Fibroblast of the conjunctiva (primary cell): ENCODE results near the gene TMEM132D.
A peak's percentile ranks its signal among the peaks of the same experiment; 100 is the strongest.

Source experiments
- DNase-seq: peaks from one replicate; pipeline ENCODE4 v3.0.0-alpha.2; 2010; ENCODE audit warnings: low read depth

Gene TMEM132D

GRCh38 chr12:129873111-129873832 lies 30.6 kb downstream of the TMEM132D start:
- no peak for DNase-seq

DNA sequence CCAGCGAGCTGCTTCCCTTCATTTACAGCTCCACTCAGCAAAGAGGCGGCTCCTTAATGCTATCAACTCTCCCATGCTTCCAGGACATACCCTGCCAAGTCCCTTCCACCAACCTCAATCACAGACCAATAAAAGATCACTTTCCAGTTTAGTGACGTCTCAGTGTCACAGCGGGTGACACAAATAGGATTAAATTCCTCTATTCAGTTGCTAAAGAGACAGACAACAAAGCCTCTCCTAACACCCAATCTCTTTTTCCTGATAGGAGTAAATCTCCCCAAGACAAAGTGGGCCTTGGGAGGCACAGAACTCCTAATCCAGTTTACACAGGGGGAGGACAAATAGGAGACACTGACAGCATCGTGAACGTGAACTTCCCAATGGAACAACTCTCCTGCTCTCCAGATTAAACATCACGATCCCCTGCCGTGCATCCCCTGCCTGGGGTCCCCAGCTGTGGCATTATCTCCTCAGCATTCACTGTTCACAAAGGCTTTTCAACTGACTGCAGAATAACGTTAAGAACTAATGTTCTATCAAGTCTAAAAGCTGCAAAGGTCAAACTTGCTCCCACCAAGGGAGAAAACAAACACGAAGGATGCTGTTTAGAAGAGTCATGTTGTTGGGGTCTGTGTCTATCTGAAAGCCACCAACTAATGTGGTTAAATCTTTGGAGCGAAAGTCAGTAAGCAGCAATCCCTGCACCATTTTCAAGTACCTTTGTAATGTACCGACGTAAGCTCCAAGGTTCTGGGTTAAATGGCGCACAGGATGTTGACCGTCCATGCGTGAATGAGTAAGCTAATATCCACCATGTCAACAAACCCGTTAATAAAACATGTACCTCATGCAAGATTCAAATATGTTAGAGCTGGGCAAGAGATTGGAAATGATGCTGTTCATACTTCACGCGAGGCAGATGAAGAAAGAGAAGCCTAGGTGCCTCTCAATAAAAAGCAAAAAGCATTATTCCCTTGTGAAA lies 31.5 kb downstream of the TMEM132D start:
- DNase-seq = no peak

- no peak for DNase-seq
These were observed 33.0 kb downstream of the TMEM132D start for GRCh38 chr12:129870796-129871195.

- no peak for DNase-seq
These were observed 33.7 kb downstream of the TMEM132D start for GRCh38 chr12:129870136-129870535.

GRCh38 chr12:129868575-129868974 lies 35.2 kb downstream of the TMEM132D start:
- DNase-seq = no peak

DNA sequence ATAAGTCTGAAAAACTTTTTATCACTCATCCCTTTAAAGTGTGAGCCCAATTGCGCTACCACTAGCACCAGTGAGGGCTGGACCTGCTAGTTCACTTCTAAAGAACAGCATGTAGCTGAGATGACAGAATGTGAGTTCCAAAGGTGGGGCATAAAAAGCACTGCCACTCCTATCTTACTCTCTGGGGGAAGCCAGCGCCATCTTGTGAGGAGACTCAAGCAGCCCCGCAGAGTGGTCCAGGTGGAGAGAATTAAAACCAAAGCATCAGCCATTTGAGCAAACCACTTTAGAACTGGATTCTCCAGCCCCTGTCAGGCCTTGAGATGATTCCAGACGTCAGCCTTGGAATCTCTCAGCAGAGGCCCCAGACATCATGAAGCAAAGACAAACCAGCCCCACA lies 39.9 kb downstream of the TMEM132D start:
- DNase-seq = no peak

- no peak for DNase-seq
These were observed 41.2 kb downstream of the TMEM132D start for GRCh38 chr12:129862561-129863175.

DNA sequence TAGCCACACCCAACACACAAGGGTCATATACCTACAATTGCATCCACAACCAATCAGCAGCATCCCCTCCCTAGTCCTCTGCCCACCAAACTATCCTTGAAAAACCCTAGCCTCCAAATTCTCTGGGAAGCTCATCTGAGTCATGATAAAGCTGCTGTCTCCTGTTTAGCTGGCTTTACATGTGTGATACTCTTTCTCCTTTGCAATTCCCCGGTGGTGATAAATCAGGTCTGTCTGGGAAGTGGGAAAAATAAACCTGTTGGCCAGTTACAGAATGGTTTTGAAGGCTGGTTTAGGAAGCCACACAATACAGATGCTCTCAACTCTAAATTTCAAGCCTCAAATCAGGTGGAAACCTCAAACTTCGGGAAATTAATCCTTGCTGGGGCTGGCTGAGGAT lies 41.9 kb downstream of the TMEM132D start:
- DNase-seq = no peak

GRCh38 chr12:129854591-129854990 lies 49.2 kb downstream of the TMEM132D start:
- DNase-seq = no peak

GRCh38 chr12:129851296-129851695 lies 52.5 kb downstream of the TMEM132D start:
- DNase-seq = no peak

- no peak for DNase-seq
These were observed 54.9 kb downstream of the TMEM132D start for GRCh38 chr12:129848876-129849275.

GRCh38 chr12:129847063-129847462 lies 56.8 kb downstream of the TMEM132D start:
- DNase-seq = no peak

DNA sequence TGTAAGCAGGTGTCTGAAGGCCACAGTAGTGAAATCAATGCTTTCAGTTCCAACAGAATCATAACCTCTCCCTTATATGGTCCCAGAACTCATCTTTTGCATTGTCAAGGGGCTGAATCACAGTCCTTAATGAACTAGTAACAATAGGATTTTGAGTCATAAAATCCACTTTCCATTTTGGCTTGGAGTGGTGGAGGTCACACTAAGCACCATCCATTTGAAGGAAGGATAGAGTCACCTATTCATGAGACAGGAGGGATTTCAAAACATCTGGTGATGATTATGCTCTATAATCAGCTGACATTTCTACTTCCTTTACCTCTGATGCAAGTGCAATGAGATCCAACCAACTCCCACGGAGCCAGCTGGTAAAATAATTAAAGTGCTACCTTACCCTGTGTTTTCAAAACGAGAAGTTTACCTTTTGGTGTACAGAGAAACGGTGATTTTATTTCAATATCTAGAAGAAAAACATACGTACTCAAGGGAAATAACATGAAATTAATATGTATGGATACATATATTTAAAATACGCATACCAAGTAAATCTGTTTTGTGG lies 59.1 kb downstream of the TMEM132D start:
- peak; percentile 12 for DNase-seq

DNA sequence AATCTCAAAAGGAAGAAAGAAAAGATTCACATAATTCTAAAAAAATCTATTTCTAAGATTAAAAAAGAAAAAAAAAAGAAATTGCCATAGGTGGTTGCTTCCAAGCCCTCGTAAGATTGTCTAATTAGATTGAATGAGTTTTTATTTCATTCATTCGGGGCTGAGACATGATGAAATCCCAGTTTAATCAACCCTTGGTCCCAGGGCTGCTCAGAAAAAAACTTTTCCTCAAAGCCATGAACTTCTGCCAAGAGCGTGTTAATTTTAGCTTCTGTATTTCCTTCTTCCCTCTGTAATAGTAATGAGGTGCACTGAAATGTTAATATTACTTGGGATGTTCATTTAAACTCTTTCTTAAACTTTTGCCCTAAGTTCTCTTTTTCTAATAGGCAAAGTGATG lies 62.6 kb downstream of the TMEM132D start:
- DNase-seq = no peak

- no peak for DNase-seq
These were observed 63.5 kb downstream of the TMEM132D start for GRCh38 chr12:129840145-129840884.

DNA sequence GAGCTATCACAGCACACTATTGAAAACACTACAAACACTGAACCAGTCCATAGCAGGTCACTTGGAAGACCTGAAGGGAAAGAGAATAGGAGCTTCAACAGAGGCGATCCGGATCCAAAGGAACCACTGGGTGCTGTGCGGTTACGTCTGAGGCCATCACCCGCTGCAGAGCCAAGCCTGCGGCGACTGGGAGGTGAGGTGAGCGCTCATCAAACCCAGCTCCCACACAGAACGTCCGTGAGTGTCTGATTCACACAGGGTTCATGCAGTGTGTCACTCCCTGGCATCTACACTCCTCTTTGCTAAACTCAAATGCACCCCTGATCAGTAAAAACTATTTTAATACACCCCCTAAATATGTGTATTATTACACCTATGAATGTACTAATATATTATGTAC lies 64.1 kb downstream of the TMEM132D start:
- DNase-seq = no peak

GRCh38 chr12:129831294-129831693 lies 72.5 kb downstream of the TMEM132D start:
- no peak for DNase-seq

DNA sequence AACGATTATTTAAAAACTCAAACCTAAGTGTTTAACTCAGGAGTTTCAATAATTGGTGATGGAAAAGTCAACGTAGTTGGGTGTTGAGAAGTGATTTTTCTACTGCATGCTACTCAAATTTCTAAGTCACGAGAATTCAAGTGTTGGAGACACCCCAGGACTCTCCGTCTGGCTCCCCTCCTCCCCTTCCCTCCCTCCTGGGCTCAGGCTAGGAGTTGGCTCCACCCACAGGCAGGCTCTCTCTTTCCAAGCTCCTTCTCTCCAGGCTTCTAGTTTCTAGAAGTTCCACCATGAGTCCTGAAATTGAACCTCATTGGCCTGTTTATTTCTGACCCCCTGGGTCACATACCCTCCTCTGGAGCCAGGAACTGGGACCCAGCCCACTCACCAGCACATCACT lies 73.0 kb downstream of the TMEM132D start:
- no peak for DNase-seq

DNA sequence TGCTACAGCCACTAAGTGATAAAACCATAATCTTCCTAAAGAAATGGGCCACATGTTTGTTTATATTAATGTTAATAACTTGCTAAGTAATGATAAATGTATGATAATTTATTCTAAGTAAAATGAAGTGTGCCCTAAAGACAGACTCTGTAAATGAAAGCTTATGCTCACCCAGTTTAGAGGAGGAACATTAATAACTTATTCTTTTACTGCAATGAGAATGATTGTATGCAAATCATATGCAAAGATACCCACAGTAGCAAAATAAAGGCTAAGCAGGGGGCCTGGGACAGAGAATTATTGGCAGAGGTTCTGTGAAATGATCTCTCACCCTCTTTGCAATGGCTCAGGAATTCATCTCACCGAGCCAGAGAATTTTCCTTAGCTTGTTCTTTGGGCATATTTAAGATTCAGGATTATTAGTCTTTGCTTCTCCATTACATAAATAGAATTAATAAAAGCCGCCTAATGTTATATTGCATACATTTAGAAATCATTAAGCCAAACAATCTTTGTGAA lies 75.9 kb downstream of the TMEM132D start:
- no peak for DNase-seq

GRCh38 chr12:129827102-129827865 lies 76.5 kb downstream of the TMEM132D start:
- no peak for DNase-seq

DNA sequence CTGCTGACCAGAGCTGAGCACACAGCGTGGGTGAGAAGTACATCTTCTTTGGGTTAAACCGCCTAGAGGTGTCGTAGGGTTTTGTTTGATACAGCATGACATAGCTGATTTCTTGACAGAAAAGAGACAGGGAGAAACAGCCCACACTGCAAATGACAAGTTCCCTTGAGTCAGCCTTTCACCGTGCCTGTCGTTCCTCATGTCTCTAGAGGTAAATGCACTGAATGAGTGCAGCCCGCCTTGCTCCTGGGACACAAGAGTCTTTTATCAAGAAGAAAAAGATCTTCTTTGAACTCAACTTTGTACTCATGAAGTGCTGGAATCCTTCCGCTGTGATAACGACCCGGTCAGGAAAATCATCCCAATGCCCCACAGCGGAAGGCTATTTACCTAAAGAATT lies 77.6 kb downstream of the TMEM132D start:
- DNase-seq = no peak
